C4-2B (cell line): ENCODE results near the gene EHBP1L1.
"Not testable (repeated sequence)": the region's sequence is repeated elsewhere in the genome, so short reads cannot be mapped to it uniquely, and the experiment has no call there.

Source experiments
- H3K27ac ChIP-seq: fragments of 450-650 bp; 2 replicates; pipeline ENCODE4 v1.5.1; 2017
- CTCF ChIP-seq: fragments of 450-650 bp; conservative IDR thresholded peaks from 2 replicates; pipeline ENCODE4 v1.5.1; 2017; ENCODE audit warnings: mild to moderate bottlenecking
- ZFX ChIP-seq: fragments of 450-650 bp; IDR thresholded peaks from 2 replicates; pipeline ENCODE4 v1.6.1; 2017

The EHBP1L1 gene

DNA sequence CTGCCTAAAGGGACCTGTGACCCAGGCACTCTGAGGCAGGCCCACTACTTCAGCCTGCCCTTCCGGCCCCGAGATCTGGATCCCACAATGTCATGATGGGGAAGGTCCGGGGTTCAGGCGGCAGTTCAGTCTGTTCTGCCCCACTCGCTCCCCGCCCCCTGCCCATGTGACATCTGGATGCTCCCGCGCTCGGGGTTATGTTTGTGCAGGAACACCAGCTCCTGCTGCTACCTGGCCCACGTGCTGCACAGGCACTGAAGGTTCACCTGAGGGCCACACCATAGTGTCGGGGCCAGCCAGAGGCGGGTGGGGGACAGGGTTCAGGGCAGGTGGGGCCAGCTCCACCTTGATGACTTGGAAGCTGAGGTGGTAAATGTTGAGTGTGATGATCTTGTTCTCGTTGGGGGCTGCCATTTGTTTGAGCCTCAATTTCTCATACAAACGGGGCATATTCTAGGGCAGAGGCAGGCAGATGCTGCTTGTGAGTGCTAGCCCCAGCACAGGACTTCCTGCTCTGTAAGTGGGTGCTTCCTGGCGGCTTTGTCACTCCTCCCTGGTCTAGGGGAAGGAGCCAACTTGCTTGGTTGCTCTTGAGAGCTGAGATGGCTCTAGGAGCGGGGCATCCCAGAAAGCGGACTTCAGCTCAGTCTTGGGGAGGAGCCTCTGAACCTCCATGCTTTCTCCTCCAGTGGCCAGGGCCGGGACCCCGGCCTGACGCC is 57.7 kb downstream of the EHBP1L1 start:
- H3K27ac ChIP-seq, result no peak overlapping the region
- no peak for TF ChIP-seq ZFX

DNA sequence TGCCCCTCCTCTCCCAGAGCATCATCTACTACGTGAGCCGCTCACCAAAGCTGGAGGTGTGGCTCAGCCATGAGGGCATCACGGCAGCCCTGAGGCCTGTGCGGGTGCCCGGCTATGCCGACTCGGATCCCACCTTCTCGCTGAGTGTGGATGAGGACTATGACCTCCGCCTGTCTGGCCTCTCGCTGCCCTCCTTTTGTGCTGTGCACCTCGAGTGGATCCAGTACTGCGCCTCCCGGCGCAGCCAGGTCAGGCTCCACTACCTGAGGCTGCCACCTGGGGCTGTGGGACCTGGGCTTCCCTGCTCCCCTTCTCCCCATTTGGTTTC is 58.2 kb downstream of the EHBP1L1 start:
- TF ChIP-seq CTCF, result no peak
- no peak for TF ChIP-seq ZFX
- no peak overlapping the region for H3K27ac ChIP-seq

- no peak overlapping the region for H3K27ac ChIP-seq
- TF ChIP-seq ZFX (no peak), CTCF (no peak)
Observed at GRCh38 chr11:65634440-65634839, 58.6 kb downstream of the EHBP1L1 start.

- TF ChIP-seq ZFX, result no peak
- TF ChIP-seq CTCF, result no peak
- no peak overlapping the region for H3K27ac ChIP-seq
Observed at GRCh38 chr11:65634905-65635731, 59.3 kb downstream of the EHBP1L1 start.

GRCh38 chr11:65636108-65637031 is 60.5 kb downstream of the EHBP1L1 start:
- TF ChIP-seq ZFX (no peak), CTCF (no peak)
- peak overlapping the region; percentile 38 for H3K27ac ChIP-seq

DNA sequence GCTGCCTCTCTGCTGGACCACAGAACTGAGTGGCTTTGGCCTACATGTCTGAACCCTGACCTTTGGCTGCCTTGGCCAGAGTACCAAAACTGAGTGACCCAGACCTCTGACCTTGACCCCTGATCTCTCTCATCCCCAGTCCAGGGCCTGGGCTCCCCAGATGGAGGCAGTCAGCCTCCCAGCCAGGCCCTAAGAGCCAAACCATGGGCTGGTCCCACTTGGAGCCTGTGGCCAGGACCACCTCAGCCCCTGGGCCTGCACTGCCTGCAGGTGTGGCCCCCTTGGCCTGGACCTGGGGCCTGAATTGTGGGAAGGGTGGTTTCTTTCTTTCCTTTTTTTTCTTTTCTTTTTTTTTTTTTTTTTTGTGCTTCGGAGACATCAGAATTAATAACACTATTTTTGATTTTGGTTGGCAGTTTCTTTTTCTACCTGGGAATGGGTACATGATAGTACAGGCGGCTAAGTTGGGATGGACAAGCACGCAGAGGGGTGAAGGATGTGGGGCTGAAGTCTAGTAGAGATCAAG is 61.2 kb downstream of the EHBP1L1 start:
- H3K27ac ChIP-seq, result peak overlapping the region; percentile 38
- TF ChIP-seq CTCF, result no peak
- 0 out of 2 replicates have a peak, but pooled peaks have one; percentile 26 for TF ChIP-seq ZFX

DNA sequence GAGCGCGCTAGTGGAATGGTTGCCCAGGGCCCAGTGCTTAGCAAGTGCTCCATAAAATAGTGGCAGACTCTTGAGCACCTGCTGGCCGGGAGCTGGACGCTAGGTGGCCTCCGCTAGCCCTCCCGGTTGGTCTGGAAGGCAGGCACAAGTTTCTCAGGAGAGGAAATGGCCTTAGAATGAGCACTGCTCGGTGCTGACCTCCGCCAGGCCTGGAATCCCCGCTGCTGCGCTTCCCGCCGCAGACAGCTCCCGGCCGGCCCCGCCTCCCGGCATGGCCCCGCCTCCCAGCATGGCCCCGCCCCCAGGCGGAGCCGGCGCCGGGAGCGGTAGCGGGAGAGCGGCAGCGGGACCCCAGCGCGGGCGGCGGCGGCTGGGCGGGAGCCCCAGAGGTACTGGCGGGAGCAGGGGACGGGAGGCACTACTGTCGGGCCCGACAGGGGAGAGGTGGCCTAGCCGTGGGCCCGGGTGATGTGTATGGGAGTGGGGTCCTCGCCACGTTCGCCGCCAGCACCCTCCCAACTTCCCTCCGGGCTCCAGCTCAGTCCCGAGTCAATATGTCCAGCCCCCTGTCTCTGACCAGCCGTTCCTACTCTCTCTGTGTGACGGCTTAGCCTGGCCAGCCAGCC is 62.1 kb downstream of the EHBP1L1 start, which contains the start of gene SIPA1:
TSS of gene SIPA1 (plus strand) at position 308 of the 626 bp plus-strand sequence. CDS start 2,821 bp downstream, outside the sequence.
- peak within 1 kb of the TSS; percentile 38 for H3K27ac ChIP-seq

GRCh38 chr11:65639228-65639597 is 63.4 kb downstream of the EHBP1L1 start:
- not testable (repeated sequence) for H3K27ac ChIP-seq

More for the DNA sequence above, 62.1 kb downstream of the EHBP1L1 start, which contains the start of gene SIPA1:
- TF ChIP-seq ZFX, result no peak
- no peak; the same call in 1 of the 2 replicates for TF ChIP-seq CTCF
